Measurements from ENCODE around the gene ASB7.
A peak's percentile ranks its signal among the peaks of the same experiment; 100 is the strongest.

Gene ASB7

GRCh38 chr15:100681335-100681746 lies 79.0 kb downstream of the ASB7 start:
- TF ChIP-seq CTCF (IDR thresholded peaks at IDR 0.05; ENCODE audit: low read depth, low read length) = no peak
- H3K4me3 ChIP-seq (ENCODE audit: low read depth, low read length) = no peak overlapping the region

- H3K4me3 ChIP-seq (ENCODE audit: low read depth, low read length) = no peak overlapping the region
- TF ChIP-seq CTCF (IDR thresholded peaks at IDR 0.05; ENCODE audit: low read depth, low read length) = no peak
Measured at GRCh38 chr15:100682468-100682867, 80.1 kb downstream of the ASB7 start.

- no peak overlapping the region for H3K4me3 ChIP-seq (ENCODE audit: low read depth, low read length)
- TF ChIP-seq CTCF (IDR thresholded peaks at IDR 0.05; ENCODE audit: low read depth, low read length) = no peak
Measured at GRCh38 chr15:100683434-100683833, 81.0 kb downstream of the ASB7 start.

DNA sequence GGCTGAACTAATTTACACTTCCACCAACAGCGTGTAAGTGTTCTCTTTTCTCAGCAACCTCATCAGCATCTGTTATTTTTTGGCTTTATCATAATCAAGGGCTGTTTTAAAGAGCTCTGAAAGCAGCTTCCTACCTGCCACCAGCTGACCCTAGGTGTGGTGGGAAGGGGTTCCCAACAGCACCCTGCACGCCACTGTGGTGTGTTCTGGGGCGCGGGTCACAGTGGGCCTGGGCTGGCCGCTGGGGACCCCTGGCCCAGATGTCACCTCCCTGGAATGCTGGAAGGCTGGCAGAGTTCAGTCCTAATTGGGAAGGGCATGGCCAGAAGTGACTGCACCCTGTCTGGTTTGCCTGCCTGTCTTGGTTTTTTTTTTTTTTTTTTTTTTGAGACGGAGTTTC lies 82.2 kb downstream of the ASB7 start:
- no peak overlapping the region for H3K4me3 ChIP-seq (ENCODE audit: low read depth, low read length)

GRCh38 chr15:100686021-100686724 lies 83.8 kb downstream of the ASB7 start:
- no peak overlapping the region for H3K4me3 ChIP-seq (ENCODE audit: low read depth, low read length)
- no peak for TF ChIP-seq CTCF (IDR thresholded peaks at IDR 0.05; ENCODE audit: low read depth, low read length)

More for the DNA sequence above, 82.2 kb downstream of the ASB7 start:
- TF ChIP-seq CTCF (IDR thresholded peaks at IDR 0.05; ENCODE audit: low read depth, low read length) = no peak

GRCh38 chr15:100686725-100687473 lies 84.5 kb downstream of the ASB7 start:
- TF ChIP-seq CTCF (IDR thresholded peaks at IDR 0.05; ENCODE audit: low read depth, low read length) = no peak
- peak overlapping the region; percentile 30; the same call in 1 of the 2 replicates for H3K4me3 ChIP-seq (ENCODE audit: low read depth, low read length)

- no peak for TF ChIP-seq CTCF (IDR thresholded peaks at IDR 0.05; ENCODE audit: low read depth, low read length)
- peak overlapping the region; percentile 39 for H3K4me3 ChIP-seq (ENCODE audit: low read depth, low read length)
Measured at GRCh38 chr15:100687582-100688141, 85.3 kb downstream of the ASB7 start.

Data from WI38 (cell line).